Bronchial epithelial cell (primary cell): ENCODE data around the gene CDH19. TPM values are rescaled to one million over a fixed set of nuclear protein-coding genes. Genes with fewer than 3 reads are reported as not detected.

Experiments used
- DNase-seq: peaks from one replicate; pipeline ENCODE4 v3.0.0-alpha.2; 2010; ENCODE audit warnings: low read depth
- FAIRE-seq: peaks from 2 replicates; lab custom pipeline; 2011; peaks lifted over from hg19 to GRCh38; lab: Jason Lieb, UNC
- H3K27me3 ChIP-seq: 2 replicates; pipeline ENCODE4 v1.5.1; 2011; ENCODE audit warnings: low read length; ENCODE audit not compliant: control insufficient read depth, insufficient read depth
- H3K36me3 ChIP-seq: 2 replicates; pipeline ENCODE4 v1.5.1; 2011; ENCODE audit warnings: low read length; ENCODE audit not compliant: control insufficient read depth, insufficient read depth
- H3K4me3 ChIP-seq: 2 replicates; pipeline ENCODE4 v1.5.1; 2011; ENCODE audit warnings: mild to moderate bottlenecking, low read depth, low read length, control low read depth
- total RNA-seq: library from RNA; depleted of rRNA; stranded (reverse); fragments of >200 nt; gene quantifications from 2 replicates; pipeline ENCODE4 v1.2.1, GENCODE V29; 2014
- TF ChIP-seq, protein P1 (sequence below): IDR thresholded peaks from 2 replicates; pipeline ENCODE4 v1.5.1; 2011; ENCODE audit warnings: mild to moderate bottlenecking, moderate library complexity, low read length, control low read depth, inconsistent platforms; ENCODE audit not compliant: insufficient read depth, severe bottlenecking

The CDH19 gene
- total RNA-seq, 1 donor from 2014 or later = under 0.01 TPM

DNA sequence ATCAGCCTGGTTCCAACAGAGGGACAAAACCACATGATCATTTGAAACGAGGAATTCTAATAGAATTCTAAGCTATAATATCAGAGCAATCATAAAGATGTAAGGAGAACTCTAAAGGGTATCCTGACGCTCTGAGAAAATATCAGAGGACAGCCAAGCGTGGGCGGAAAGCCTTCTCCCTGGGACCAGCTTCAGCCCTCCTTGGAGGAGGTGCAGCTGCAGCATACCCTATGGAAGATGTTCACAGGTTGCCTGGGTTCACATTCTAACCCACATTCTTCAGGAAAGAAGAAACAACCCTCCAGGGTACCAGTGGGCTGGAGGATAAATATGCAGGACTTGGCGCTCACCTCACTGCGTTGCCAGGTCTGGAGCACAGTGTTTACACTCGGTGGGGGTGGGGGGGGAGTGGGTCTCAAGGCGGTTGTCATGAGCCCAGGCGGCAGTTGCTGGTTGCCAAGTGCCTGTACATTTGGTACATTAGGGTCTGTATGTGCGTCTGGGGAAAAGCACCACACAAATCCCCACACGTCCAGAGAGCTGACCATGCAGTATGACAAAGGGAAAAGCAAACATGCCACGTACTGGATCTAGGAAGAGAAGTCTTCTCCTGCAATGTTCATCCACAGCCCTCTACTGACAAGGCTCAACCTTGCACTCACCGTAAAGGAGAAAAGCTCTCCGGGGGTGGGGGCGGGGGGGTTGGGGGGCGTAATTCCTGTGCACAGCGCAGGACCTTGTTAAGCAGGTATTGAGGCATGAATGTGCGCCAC is 80.5 kb downstream of the CDH19 start:
- no peaks in the 10 kb centered on the region for H3K36me3 ChIP-seq
- no peak for FAIRE-seq
- H3K4me3 ChIP-seq = no peak overlapping the region
- TF ChIP-seq, protein P1, sequence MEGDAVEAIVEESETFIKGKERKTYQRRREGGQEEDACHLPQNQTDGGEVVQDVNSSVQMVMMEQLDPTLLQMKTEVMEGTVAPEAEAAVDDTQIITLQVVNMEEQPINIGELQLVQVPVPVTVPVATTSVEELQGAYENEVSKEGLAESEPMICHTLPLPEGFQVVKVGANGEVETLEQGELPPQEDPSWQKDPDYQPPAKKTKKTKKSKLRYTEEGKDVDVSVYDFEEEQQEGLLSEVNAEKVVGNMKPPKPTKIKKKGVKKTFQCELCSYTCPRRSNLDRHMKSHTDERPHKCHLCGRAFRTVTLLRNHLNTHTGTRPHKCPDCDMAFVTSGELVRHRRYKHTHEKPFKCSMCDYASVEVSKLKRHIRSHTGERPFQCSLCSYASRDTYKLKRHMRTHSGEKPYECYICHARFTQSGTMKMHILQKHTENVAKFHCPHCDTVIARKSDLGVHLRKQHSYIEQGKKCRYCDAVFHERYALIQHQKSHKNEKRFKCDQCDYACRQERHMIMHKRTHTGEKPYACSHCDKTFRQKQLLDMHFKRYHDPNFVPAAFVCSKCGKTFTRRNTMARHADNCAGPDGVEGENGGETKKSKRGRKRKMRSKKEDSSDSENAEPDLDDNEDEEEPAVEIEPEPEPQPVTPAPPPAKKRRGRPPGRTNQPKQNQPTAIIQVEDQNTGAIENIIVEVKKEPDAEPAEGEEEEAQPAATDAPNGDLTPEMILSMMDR = no peak
- DNase-seq = no peak
- no peaks in the 10 kb centered on the region for H3K27me3 ChIP-seq

DNA sequence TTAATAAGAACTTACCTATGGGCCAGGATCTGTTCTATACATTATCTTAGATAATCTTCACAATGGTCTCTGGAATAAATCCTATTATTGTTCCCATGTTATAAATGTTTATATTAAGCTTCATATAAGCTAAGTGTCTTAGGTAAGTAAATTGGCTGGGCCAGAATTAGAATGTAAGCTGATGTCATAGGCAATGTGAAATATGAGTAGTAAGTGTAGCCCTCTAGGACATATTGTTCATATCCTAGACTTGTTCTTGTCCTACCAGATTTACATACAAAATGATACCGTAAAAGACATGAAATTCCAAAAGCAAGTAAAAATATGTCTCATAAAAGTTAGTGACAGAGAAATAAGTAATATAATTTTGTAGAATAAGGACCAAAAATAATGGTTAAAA is 89.9 kb downstream of the CDH19 start:
- peak; percentile 59 for DNase-seq
- no peak for FAIRE-seq
- H3K36me3 ChIP-seq = no peaks in the 10 kb centered on the region
- H3K27me3 ChIP-seq = no peaks in the 10 kb centered on the region
- TF ChIP-seq, protein P1 = no peak
- no peak overlapping the region for H3K4me3 ChIP-seq

DNA sequence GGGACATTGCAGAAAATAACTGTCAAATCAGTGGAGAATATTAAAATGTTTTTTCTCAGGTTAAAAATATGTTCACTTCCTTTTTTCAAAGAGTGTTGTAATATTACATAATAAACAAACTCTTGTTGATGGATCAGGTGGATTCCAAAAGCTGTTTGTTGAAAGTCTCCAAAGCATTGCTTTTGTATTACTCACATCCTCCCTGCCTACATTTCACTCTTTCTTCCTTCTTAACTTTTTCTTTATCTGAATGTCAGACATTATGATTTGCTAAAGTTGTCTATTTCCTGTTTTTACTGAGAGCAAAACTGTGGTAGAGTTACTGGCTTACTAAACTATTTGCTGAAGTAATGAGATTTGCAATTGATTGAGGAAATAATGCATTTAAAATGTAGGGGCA is 92.1 kb downstream of the CDH19 start:
- H3K4me3 ChIP-seq = no peak overlapping the region
- H3K27me3 ChIP-seq = no peaks in the 10 kb centered on the region
- TF ChIP-seq, protein P1 = no peak
- DNase-seq (peak; percentile 91), FAIRE-seq (no peak)
- no peaks in the 10 kb centered on the region for H3K36me3 ChIP-seq

DNA sequence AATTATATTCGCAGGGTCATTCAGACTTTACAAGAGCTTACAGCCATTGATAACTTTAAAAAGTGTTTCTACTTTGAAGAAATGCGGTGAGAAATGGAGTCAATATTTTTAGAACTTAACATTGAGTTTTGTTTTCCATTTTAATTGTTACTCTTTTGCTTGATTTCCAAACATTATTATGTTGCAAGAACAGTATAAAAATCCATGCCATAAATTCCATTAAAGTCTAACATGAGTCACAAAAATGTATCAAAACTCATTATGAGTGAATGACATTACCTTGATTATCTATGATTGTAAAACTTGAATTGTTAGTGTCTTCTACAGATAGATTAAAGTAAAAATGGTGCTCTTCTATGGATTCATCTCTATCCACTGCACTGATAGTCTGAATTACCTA is 92.6 kb downstream of the CDH19 start:
- no peak overlapping the region for H3K4me3 ChIP-seq
- FAIRE-seq = no peak
- no peaks in the 10 kb centered on the region for H3K27me3 ChIP-seq

DNA sequence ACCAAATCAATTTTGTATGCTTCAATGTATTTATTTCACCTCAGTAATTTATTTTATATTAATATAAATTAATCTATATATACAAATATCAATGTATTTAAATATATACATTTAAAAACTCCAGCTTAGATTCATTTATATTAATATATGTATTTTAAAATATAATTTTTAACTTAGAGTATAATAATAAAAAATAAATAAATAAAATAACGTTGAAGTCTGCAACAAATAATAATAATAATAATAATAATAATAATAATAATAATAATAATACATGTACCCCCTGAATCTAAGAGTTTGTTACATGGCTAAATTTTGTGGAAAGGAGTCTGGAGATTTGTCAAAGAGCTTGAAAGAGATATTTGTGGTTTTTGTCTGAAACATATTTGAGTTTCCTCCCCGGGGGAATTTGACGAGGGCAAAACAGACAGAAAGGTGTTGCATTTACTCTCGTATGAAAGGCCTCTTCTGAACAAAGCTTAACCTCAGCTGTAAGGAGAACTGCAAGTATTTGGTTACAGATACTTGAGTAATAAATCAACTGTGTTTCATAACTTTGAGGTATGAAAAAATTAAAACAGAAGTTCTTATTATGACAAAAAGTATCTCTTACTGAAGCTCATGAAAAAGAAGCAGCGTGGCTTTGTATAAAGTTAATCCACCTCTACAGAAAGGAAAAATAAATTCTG is 93.4 kb downstream of the CDH19 start:
- no peaks in the 10 kb centered on the region for H3K27me3 ChIP-seq
- TF ChIP-seq, protein P1 = no peak
- H3K4me3 ChIP-seq = no peak overlapping the region
- H3K36me3 ChIP-seq = no peaks in the 10 kb centered on the region
- no peak for FAIRE-seq
- peak; percentile 72 for DNase-seq

More for the DNA sequence above, 92.6 kb downstream of the CDH19 start:
- peak; percentile 50 for DNase-seq
- H3K36me3 ChIP-seq = no peaks in the 10 kb centered on the region
- TF ChIP-seq, protein P1 = no peak
